Endodermal cell (in vitro differentiated cells): Measurements from ENCODE around the gene APBB1IP. TPM values are rescaled to one million over a fixed set of nuclear protein-coding genes. Genes with fewer than 3 reads are reported as not detected.

Experiments
- DNase-seq: peaks from one replicate; pipeline ENCODE4 v3.0.0-alpha.2; 2017
- H3K27ac ChIP-seq: 2 replicates; pipeline ENCODE4 v1.5.1; 2013; ENCODE audit warnings: mild to moderate bottlenecking, low read depth, low read length, moderate library complexity
- H3K27me3 ChIP-seq: 2 replicates; pipeline ENCODE4 v1.6.1; 2013; ENCODE audit warnings: mild to moderate bottlenecking, low read length, moderate library complexity; ENCODE audit not compliant: insufficient read depth, control insufficient read depth, poor library complexity, severe bottlenecking
- H3K36me3 ChIP-seq: 2 replicates; pipeline ENCODE4 v1.7.0; 2013; ENCODE audit warnings: mild to moderate bottlenecking, low read length, moderate library complexity; ENCODE audit not compliant: control insufficient read depth, insufficient read depth
- H3K4me1 ChIP-seq: one replicate; pipeline ENCODE4 v1.7.0; 2013; ENCODE audit warnings: low read length; ENCODE audit not compliant: control insufficient read depth, insufficient read depth
- H3K4me3 ChIP-seq: 2 replicates; pipeline ENCODE4 v1.5.1; 2013; ENCODE audit warnings: mild to moderate bottlenecking, low read length, moderate library complexity
- H3K9ac ChIP-seq: 2 replicates; pipeline ENCODE4 v1.6.1; 2013; ENCODE audit warnings: mild to moderate bottlenecking, low read length, moderate library complexity; ENCODE audit not compliant: poor library complexity, severe bottlenecking; ENCODE audit errors: extremely low read depth
- H3K9me3 ChIP-seq: 2 replicates; pipeline ENCODE4 v1.6.1; 2013; ENCODE audit warnings: mild to moderate bottlenecking, low read length, moderate library complexity; ENCODE audit not compliant: control insufficient read depth
- H3K27ac Mint-ChIP-seq: 2 replicates; pipeline ENCODE4 v1.8.0; 2020; ENCODE audit warnings: mixed read lengths
- H3K27me3 Mint-ChIP-seq: 2 replicates; pipeline ENCODE4 v1.8.0; 2021; ENCODE audit warnings: mild to moderate bottlenecking, mixed read lengths; ENCODE audit not compliant: insufficient read depth
- H3K36me3 Mint-ChIP-seq: 2 replicates; pipeline ENCODE4 v1.8.0; 2020; ENCODE audit warnings: low read depth, mixed read lengths
- H3K4me1 Mint-ChIP-seq: 2 replicates; pipeline ENCODE4 v1.8.0; 2020; ENCODE audit warnings: mixed read lengths
- H3K4me3 Mint-ChIP-seq: 2 replicates; pipeline ENCODE4 v1.8.0; 2020; ENCODE audit warnings: mild to moderate bottlenecking, moderate library complexity, mixed read lengths
- H3K9me3 Mint-ChIP-seq: 2 replicates; pipeline ENCODE4 v1.8.0; 2020; ENCODE audit warnings: mild to moderate bottlenecking, mixed read lengths
- CTCF ChIP-seq: fragments of 200-600 bp; sonication (generic); conservative IDR thresholded peaks from 2 replicates; pipeline ENCODE4 v1.5.0; 2021; ENCODE audit warnings: antibody characterized with exemption, mild to moderate bottlenecking
- WGBS, 2 experiments: methylation state at CpG; one replicate each; pipeline versions ENCODE4 v1.1.5 to v1.1.7; 2013; ENCODE audit warnings: missing lambda C conversion rate in 2 of 2, mixed read lengths in 1 of 2; ENCODE audit not compliant: insufficient coverage in 1 of 2, insufficient read length in 1 of 2; 5-methylcytosine and 5-hydroxymethylcytosine counted together
- total RNA-seq, 2 donors: library from RNA; stranded (reverse); fragmentation: NEBNext Ultra II Directional in 1 of 2; extraction: Animal tissue kit (Norgen Biotek cat#: 25700) in 1 of 2; gene quantifications; 2 replicates in 1 of 2; 3 replicates in 1 of 2; pipeline ENCODE4 v1.2.1, GENCODE V29; 2021

The APBB1IP gene
- total RNA-seq, 2 donors from 2014 or later: 0.24 TPM

GRCh38 chr10:26612151-26612915, 174.2 kb downstream of the APBB1IP start:
- no peaks in the 10 kb centered on the region for H3K4me1 Mint-ChIP-seq
- H3K4me3 Mint-ChIP-seq: no peak overlapping the region
- H3K36me3 Mint-ChIP-seq: no peaks in the 10 kb centered on the region
- TF ChIP-seq CTCF: no peak
- no peaks in the 10 kb centered on the region for H3K27me3 ChIP-seq
- H3K27ac ChIP-seq: no peak overlapping the region
- no peaks in the 10 kb centered on the region for H3K9me3 Mint-ChIP-seq
- DNase-seq: no peak
- H3K9me3 ChIP-seq: peaks cover 5% of the 10 kb centered on the region
- no peak overlapping the region for H3K9ac ChIP-seq
- H3K4me3 ChIP-seq: no peak overlapping the region
- no peaks in the 10 kb centered on the region for H3K36me3 ChIP-seq
- H3K27me3 Mint-ChIP-seq: peaks cover 2% of the 10 kb centered on the region
- H3K4me1 ChIP-seq: no peaks in the 10 kb centered on the region
- H3K27ac Mint-ChIP-seq: no peak overlapping the region
- 96% methylated on average over 5 of the region's 5 CpGs; no CpG with 5 or more reads in 1 of the 2 experiments for WGBS, 2 experiments

Other genes starting within 250 kb of the APBB1IP start
- gene GAD2, start 221.6 kb upstream of the APBB1IP start, total RNA-seq: under 1 TPM in 1 of 2 donors, not detected in 1; 0.15 TPM